ENCODE results near the gene CBLC. TPM values are rescaled to one million over a fixed set of nuclear protein-coding genes. Genes with fewer than 3 reads are reported as not detected.

Gene CBLC
- total and polyA plus RNA-seq, 7 donors = 46.8 to 64.5 (median 58.0) TPM; not detected in 4

DNA sequence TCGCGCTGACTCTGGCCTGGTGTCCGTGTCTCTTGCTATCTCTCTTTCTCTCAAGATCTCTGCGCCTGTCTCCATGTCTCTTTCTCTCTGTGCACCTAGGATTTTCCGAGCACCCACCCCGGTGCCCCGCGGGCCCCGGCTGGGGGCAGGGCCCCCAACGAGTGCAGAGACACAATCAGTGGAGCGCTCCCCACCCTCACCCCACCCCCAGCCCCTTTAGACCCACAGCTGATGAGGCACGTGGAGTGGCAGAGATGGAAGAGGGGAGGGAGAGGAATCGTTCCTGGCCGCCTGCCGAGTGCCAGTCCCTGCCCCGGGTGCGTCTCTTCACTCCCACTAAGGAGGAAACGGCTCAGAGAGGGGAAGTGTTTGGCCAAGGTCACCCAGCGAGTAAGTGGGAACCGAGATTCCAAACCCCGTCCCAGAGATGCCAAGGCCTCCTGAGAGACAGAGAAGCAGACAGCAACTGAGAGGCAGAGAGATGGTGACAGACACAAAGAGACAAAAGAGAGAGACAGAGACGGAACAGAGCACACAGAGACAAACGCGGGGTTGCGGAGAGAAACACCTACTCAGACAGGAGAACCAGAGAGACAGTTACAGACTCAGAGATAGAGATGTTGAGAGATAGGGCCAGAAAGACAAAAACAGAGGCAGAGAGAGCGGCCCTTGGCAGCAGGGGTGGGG, 29.8 kb upstream of the CBLC start:
- 0 to 1% methylated on average over 25 to 26 of the region's 26 CpGs for WGBS, 2 donors
- TF ChIP-seq POLR2AphosphoS5 (IDR thresholded peaks at IDR 0.05) (peak in 1 of 4 donors; percentile 18), EP300 (IDR thresholded peaks at IDR 0.05) (no peak), CTCF (IDR thresholded peaks at IDR 0.05) (no peak), POLR2A (IDR thresholded peaks at IDR 0.05) (no peak)
- DNase-seq = peak; percentile 89
- Histone ChIP-seq H3K36me3 (peaks cover 0 to 22% (median 2%) of the 10 kb centered on the region in 4 donors), H3K27ac (peak overlapping the region; percentile 90 to 98 (median 94)), H3K4me3 (peak overlapping the region; percentile 59 to 83 (median 76)), H3K27me3 (no peaks in the 10 kb centered on the region), H3K9me3 (no peaks in the 10 kb centered on the region), H3K4me1 (peaks cover 0 to 89% (median 79%) of the 10 kb centered on the region in 4 donors)
- intact Hi-C loops (cut with DNase I) = loop anchor here (5.0 kb wide), 2 partner anchors 99 to 1549 kb away; partner anchors contain the start of genes HIF3A and NECTIN2

DNA sequence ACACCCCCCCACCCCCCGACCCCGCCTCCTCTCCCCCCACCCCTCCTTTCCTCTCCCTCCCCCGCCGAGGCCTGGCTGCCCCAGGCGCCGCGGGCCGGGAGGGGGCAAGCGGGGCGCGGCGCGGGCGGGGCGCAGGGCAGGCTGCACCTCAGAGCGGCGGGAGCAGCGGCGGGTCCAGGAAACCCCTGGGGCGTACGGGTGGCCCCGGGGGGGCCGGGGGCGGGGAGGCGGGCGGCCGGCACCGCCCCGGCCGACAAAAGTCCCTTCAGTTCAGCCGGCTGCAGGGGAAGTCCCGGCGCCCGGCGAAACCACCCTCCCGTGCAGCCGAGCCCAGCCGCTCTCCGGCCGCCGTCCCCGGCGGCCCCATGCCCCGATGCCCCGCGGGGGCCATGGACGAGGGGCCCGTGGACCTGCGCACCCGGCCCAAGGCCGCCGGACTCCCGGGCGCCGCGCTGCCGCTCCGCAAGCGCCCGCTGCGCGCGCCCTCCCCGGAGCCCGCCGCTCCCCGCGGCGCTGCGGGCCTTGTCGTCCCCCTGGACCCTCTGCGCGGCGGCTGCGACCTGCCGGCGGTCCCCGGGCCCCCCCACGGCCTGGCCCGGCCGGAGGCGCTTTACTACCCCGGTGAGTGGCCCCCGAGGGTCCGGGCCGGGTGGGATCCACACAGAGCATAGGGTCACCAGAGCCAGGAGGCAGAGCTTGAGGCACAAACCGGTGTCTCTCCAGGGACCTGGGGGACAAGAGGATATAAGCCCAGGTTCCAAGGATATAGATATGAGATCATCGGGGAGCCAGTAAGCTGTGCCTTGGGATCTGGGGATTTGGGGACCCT, 29.1 kb upstream of the CBLC start, which contains the start of gene BCL3:
Gene BCL3, plus strand, starts transcription at position 283 of the 829 bp plus-strand sequence. Its CDS starts 83 bp downstream, at position 366.
- H3K4me3 ChIP-seq = peak within 1 kb of the TSS; percentile 59 to 83 (median 76)
- no peaks in the 10 kb centered on the region for H3K9me3 ChIP-seq
- DNase-seq = peak; percentile 80
- H3K27ac ChIP-seq = peak within 1 kb of the TSS; percentile 90 to 98 (median 94)
- H3K27me3 ChIP-seq = no peaks in the 10 kb centered on the region
- intact Hi-C loops (cut with DNase I) = loop anchor here (5.0 kb wide), 2 partner anchors 99 to 1549 kb away; partner anchors contain the start of genes HIF3A and NECTIN2
- peaks cover 0 to 89% (median 79%) of the 10 kb centered on the region in 4 donors for H3K4me1 ChIP-seq
- peaks cover 0 to 23% (median 2%) of the 10 kb centered on the region in 4 donors for H3K36me3 ChIP-seq
- TF ChIP-seq POLR2AphosphoS5 (IDR thresholded peaks at IDR 0.05) (peak in 3 of 4 donors; percentile 3 to 49 (median 37)), POLR2A (IDR thresholded peaks at IDR 0.05) (no peak), CTCF (IDR thresholded peaks at IDR 0.05) (no peak), EP300 (IDR thresholded peaks at IDR 0.05) (no peak)
- WGBS, 2 donors = 1% methylated on average over 85 to 87 of the region's 88 CpGs

DNA sequence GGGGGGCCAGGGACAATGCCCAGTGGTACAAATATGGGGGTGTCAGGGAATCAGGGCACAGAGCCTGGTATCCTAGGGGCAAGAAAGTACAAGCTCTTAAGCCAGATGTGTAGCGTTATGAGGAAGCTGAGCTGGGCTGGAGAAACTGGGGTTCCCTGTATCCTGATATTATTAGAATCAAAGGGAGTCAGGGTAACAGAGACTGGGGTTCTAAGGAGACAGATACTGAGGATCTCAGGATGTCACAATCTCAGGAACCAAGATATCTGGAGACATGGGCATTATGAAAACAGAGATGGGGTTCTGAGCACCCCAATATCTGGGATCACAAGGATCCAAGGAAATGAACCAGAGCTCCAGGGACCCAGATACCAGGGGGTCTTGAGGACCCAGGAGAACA, 28.4 kb upstream of the CBLC start:
- peak overlapping the region; percentile 90 to 98 (median 94) for H3K27ac ChIP-seq

More for the DNA sequence above, 28.4 kb upstream of the CBLC start:
- H3K27me3 ChIP-seq = no peaks in the 10 kb centered on the region
- no peak for DNase-seq
- peak overlapping the region; percentile 59 to 83 (median 76) for H3K4me3 ChIP-seq
- H3K4me1 ChIP-seq = peaks cover 0 to 90% (median 80%) of the 10 kb centered on the region in 4 donors
- TF ChIP-seq CTCF (IDR thresholded peaks at IDR 0.05) (no peak), POLR2A (IDR thresholded peaks at IDR 0.05) (no peak)
- peaks cover 0 to 23% (median 2%) of the 10 kb centered on the region in 4 donors for H3K36me3 ChIP-seq
- intact Hi-C loops (cut with DNase I) = loop anchor here (5.0 kb wide), 2 partner anchors 98 to 1548 kb away; partner anchors contain the start of genes HIF3A and NECTIN2
- WGBS, 2 donors = 1 to 13% methylated on average over 1 of the region's 1 CpG
- no peaks in the 10 kb centered on the region for H3K9me3 ChIP-seq
